ENCODE results near the gene SLC11A1. TPM values are rescaled to one million over a fixed set of nuclear protein-coding genes. Genes with fewer than 3 reads are reported as not detected.
A peak's percentile ranks its signal among the peaks of the same experiment; 100 is the strongest.

Gene SLC11A1
- polyA plus RNA-seq, 10 donors, result 0.29 to 1.6 (median 0.75) TPM

DNA sequence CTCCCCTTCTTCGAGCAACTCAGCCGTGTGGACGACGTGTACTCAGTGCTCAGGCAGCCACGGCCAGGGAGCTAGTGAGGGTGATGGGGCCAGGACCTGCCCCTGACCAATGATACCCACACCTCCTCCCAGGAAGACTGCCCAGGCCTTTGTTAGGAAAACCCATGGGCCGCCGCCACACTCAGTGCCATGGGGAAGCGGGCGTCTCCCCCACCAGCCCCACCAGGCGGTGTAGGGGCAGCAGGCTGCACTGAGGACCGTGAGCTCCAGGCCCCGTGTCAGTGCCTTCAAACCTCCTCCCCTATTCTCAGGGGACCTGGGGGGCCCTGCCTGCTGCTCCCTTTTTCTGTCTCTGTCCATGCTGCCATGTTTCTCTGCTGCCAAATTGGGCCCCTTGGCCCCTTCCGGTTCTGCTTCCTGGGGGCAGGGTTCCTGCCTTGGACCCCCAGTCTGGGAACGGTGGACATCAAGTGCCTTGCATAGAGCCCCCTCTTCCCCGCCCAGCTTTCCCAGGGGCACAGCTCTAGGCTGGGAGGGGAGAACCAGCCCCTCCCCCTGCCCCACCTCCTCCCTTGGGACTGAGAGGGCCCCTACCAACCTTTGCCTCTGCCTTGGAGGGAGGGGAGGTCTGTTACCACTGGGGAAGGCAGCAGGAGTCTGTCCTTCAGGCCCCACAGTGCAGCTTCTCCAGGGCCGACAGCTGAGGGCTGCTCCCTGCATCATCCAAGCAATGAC, 22.4 kb downstream of the SLC11A1 start:
- peak in 1 of 3 donors; percentile 26 for DNase-seq

DNA sequence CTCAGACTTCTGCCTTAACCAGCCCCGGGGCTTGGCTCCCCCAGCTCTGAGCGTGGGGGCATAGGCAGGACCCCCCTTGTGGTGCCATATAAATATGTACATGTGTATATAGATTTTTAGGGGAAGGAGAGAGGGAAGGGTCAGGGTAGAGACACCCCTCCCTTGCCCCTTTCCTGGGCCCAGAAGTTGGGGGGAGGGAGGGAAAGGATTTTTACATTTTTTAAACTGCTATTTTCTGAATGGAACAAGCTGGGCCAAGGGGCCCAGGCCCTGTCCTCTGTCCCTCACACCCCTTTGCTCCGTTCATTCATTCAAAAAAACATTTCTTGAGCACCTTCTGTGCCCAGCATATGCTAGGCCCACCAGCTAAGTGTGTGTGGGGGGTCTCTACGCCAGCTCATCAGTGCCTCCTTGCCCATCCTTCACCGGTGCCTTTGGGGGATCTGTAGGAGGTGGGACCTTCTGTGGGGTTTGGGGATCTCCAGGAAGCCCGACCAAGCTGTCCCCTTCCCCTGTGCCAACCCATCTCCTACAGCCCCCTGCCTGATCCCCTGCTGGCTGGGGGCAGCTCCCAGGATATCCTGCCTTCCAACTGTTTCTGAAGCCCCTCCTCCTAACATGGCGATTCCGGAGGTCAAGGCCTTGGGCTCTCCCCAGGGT, 23.1 kb downstream of the SLC11A1 start:
- peak in 1 of 3 donors; percentile 73 for DNase-seq

DNA sequence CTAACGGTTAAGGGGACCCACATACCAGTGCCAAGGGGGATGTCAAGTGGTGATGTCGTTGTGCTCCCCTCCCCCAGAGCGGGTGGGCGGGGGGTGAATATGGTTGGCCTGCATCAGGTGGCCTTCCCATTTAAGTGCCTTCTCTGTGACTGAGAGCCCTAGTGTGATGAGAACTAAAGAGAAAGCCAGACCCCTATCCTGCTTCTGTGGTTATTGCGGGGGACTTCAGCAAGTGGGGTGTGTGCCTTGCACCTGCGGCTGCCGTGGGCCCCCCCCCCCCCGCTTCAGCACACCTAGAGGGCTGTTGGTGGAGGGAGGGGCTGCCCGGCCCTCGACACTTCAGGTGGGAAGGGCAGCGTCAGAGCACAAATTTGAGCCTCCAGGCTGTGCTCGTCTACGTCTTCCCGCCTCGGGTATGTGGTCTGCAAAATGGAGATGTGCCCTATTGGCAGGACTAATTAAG, 23.7 kb downstream of the SLC11A1 start:
- DNase-seq, result no peak

DNA sequence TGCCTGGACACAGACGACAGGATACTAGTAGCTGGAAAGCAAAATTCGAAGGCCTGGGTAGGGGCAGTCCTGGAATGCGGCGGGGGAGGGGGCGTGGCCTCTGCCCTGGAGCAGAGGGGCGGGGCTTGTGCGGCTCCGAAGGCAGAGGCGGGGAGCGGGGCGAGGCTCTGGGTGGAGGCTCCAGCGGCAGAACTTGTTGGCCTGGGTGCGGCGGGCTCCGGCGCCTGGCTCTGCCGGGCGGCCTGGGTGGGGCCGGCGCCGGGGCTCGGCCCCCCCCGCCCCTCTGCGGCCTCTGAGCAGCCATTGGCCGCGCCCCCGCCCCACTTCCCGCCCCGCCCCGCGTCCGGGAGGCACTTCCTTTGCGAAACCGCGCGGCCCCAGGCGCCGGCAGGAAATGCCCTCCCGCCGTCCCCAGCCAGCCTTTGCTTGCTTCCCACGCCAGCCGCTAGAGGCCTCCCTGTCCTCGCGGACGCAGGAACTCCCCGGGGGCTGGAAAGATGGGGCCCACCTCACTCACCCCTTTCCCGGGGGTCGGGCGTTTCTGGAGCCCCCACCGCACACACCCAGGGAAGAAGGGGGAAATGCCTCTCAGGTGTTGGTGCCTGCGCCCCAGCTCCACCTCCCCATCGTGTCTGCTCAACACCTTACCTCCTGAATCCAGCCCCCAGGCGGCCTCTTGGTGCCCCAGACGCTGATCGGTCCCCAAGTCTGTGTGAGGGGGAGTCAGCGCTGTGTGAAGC, 24.3 kb downstream of the SLC11A1 start:
- DNase-seq, result peak; percentile 92 to 95 (median 94)

DNA sequence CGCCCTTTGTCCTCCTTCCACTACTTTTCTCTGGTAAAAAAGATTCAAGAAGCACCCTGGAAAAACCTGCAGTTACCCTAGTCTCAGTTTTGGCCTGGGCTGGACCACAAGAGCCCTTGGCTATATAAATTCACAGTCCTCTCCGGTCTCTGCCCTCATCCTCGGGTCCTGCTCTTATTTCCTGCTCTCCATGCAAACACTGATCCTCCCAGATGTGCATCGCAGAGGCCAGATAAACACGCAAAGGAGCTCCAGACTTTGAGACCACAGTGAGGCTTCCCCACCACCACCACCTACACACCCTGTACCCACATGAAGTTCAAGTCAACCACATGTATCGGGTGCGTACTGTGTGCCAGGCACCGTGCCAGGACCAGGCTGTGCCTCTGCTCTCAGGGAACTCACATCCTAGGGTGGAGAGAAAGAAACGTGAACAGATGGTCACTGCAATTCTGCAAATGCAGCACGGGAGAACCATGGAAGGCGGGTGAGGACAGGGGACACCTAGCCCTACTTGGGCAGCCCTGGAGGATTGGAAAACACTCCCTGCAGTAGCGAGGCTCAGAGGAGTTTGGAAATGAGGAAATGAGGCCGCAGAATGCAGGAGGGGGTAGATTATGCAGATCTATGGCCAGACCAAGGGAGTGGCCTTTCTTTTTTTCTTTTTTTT, 25.0 kb downstream of the SLC11A1 start:
- peak; percentile 59 to 88 (median 65) for DNase-seq

DNA sequence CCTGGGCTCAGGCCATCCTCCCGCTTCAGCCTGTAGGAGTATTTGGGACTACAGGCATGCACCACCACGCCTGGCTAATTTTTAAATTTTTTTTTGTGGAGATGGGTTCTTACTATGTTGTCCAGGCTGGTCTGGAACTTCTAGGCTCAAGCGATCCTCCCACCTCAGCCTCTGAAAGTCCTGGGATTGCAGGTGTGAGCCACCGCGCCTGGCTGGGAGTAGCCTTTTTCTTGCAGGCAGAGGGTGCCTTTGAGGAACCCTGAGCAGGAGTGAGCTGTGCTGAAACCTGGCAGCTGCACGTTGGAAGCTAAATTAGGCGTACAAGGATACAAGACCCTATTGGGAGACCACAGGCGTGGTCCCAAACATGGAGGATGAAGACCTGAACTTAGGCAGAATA, 25.6 kb downstream of the SLC11A1 start:
- peak in 1 of 3 donors; percentile 33 for DNase-seq

DNA sequence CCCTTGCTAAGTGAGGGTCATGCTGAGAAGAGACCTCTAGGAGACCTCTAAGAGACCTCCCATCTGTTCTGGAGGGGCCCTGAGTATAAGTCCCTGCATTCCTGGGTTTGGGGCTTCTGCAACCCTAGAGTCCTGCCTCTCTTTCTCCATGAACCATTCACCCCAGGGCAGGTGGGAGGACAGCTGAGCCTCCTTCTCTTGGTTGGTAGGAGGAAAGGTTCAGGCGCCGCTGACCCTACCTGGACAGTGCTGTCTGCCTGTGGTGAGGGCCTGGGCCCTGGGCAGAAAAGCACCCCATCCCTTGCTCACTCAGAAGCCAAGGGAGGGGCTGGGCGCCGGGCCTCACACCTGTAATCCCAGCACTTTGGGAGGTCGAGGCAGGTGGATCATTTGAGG, 36.2 kb downstream of the SLC11A1 start:
- no peak for DNase-seq

DNA sequence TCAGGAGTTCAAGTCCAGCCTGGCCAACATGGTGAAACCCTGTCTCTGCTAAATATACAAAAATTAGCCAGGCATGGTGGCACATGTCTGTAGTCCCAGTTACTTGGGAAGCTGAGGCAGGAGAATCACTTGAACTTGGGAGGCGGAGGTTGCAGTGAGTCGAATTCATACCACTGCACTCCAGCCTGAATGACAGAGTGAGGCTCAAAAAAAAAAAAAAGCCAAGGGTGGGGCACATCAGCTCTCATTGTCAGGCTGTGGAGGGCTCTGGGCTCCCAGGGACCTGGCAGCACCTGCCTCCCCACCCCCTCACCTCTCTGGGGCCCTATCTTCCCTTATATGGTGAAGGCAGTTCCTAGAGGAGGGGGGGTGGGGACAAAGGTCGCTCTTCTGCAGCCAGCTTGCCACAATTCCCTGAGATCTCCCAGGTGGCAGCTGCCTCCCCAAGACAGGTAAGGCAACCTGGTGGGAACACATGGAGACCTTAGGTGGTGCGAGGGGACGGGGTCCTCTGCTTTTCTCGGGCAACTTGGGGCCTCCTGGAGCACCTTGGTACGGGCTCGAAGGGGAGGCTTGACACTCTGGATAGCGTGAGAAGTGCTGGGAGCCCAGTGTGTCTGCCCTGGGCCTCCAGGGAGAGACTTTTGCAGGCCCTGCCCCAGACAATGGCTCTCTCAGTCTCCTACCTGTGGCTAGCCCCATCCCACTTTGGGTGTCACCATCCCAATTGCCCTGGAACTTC, 36.8 kb downstream of the SLC11A1 start, which contains the start of gene VIL1:
VIL1 (plus strand) TSS at position 407 of the 742 bp plus-strand sequence. CDS start 4,656 bp downstream, outside the sequence.
- DNase-seq, result no peak

DNA sequence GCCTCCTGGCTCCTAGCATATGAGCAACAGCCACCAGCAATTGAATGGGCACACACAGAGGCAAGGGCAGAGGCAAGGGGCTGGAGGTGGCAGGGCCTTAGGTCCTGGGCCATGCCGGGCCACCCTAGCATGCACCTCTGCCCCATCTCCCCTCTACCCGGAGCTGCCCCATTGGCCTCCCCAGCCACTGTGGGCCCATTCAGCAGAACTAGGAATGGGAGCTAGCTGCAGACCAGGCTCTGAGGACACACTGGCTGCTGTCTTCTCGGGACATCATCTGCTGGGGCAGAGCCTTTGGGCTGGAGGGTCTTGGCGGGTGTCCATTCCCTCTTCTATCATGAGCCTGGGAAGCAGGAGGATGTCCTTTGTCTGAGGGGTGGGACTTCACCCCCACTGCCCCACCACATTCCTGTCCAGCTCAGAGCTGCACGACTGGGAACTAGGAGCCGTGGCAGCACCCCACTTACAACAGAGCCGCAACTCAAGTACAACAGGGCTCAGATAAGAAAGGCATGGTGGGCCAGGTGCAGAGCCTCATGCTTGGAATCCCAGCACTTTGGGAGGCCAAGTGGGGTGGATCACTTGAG, 37.6 kb downstream of the SLC11A1 start:
- DNase-seq, result no peak

DNA sequence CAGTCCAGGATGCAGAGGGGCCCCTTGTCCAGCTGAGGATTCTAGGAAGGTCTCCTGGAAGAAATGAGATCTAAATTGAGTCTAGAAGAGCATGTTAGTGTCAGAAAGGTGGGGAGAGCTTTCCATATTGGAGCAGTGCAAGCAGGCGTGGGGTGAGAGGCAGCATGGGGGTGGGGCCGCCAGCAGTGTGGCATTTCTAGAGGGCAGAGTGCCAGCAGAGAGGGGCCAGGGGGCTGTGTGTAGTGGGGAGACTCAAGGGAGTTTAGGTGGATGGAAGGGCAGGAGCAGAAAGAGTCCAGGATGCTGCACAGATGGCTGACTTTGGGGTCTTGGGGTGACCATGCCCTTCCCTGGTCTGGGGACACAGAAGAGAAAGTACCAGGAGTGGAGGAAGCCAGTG, 39.0 kb downstream of the SLC11A1 start:
- DNase-seq, result no peak

DNA sequence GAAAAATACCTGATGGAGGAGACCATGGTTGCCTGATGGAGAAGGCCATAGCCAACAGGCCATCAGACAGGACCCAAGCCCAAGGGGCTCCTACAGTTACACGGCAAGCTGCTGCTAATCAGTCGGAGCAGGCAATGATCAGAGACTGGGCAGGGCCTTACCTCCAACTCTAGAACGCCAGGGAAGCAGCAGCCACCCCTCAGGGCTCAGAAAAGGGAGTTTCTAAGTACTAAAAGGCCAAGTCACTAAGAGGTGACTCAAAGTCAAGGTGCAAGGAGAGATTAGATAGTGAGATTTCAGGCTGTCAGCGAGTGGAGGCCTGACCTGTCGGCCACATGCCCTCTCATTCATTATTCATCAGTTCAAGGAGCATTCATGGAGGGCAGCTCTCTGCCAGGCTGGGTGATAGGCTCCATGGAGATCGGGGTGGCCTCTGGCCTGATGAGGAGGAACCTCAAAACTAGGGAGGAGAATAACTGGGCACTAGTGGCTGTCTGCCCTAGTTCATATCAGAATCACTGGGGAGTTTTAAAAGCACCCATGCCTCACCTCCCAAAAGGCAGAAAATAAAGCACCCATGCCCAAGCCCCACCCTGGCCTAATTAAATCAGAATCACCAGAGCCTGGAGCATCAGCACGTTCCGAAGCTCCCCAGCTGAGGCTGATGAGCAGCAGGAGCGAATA, 40.5 kb downstream of the SLC11A1 start:
- no peak for DNase-seq

DNA sequence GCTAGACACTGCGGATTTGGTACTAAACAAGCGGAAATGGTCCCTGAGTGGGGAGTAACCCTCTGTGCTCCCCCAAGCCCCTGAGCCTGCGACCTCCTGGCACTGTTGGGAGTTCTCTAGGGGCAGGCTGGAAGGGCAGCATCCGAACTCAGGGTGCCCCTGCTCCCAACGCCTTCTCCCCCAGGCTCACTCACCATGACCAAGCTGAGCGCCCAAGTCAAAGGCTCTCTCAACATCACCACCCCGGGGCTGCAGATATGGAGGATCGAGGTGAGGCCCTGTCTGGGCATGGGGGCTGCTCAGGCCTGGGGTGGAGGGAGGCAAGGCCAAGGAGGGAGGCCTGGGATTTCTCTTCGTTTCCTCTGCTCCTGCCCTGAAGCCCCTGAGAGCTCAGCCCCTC, 41.5 kb downstream of the SLC11A1 start:
- no peak for DNase-seq

DNA sequence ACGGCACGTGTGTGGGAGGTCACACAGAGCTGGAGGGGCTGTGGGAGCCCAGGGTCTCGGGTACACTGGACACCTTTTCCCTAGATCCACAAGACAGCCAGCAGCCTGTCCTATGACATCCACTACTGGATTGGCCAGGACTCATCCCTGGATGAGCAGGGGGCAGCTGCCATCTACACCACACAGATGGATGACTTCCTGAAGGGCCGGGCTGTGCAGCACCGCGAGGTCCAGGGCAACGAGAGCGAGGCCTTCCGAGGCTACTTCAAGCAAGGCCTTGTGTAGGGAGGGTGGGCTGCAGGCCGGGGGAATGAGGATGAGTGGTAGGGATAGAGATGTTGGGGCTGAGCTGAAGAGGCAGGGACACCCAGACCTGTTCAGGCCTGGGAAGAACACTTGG, 43.5 kb downstream of the SLC11A1 start:
- no peak for DNase-seq

DNA sequence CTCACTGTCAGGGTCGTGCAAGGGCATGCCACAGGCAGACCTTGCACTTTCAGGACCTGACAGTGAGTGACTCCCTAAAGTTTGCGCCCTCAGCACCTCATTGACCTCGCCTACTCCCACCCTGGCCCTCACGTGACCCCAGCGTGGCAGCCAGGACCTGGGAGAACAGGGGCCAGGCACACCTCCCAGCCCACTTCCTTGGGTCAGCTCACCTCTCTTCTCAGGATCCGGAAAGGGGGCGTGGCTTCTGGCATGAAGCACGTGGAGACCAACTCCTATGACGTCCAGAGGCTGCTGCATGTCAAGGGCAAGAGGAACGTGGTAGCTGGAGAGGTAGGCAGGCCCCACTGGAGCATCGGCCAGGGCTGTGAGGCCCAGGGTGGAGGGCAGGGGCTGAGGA, 45.7 kb downstream of the SLC11A1 start:
- no peak for DNase-seq

DNA sequence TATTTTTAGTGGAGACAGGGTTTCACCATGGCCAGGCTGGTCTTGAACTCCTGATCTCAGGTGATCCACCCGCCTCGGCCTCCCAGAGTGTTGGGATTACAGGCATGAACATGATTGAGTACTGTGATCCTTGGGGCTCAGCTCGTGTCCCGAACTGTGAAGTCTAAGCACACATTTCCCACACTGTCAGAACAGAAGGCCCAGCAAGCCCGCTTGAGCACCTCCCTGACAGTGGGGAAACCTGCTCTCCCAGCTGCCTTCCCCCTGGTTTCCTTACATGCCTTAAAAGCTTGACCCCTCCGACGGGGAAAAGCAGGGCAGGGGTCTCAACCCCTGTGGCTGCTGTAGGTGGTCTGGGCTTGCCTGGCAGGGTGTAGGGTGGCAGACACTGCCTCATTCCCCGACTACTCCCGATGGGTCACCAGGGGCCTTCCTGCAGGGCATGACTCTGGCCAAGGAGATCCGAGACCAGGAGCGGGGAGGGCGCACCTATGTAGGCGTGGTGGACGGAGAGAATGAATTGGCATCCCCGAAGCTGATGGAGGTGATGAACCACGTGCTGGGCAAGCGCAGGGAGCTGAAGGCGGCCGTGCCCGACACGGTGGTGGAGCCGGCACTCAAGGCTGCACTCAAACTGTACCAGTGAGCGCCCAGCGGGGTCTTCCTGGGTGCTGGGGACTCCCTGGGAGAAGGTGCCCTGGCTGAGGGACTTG, 46.9 kb downstream of the SLC11A1 start:
- no peak for DNase-seq

DNA sequence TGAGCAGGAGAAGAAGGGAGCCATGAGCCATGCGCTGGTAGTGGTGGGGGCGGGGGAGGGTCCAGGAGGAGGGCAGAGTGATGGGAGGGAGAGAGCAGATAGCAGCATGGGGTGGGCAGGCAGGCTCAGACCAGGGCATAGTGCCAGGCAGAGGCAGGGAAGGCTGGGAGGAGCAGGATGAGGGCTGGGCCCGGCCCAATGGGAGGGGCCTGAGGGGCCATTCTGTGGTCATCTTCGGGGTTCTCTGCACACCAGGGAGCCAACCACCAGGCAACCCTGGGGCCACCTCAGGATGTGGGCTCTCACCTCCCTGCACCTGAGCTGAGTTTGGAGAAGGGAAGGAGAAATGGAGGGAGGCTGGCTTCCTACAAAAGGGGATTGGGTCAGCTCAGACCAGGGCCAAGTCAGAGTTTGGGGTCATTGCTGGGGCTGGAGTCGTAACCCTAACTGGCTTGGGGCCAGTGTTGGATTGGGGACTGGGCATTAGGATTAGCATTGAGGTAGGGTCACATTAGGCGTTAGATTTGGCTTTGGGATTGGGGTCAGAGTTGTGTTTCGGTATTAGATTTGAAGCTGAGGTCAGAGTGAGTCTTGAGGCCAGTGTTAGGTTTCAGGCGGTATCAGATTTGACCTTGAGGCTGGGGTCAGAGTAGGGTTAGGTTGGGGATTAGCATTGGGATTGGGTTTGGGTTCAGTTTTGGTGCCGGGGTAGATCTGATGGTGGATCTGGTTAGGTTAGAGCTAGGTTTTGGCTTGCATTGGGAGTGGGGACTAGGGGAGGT, 48.0 kb downstream of the SLC11A1 start:
- no peak for DNase-seq

DNA sequence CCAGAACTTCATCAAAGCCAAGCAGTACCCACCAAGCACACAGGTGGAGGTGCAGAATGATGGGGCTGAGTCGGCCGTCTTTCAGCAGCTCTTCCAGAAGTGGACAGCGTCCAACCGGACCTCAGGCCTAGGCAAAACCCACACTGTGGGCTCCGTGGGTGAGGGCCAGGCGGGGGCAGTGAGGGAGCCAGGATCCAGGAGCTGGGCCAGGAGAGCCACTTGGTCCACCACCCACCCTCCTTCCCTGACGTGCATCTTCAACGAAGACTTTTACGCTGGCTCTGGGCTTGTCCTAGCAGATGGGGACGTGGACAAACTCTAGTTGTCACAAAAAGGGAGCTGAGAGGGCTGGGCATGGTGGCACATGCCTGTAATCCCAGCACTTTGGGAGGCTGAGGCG, 48.6 kb downstream of the SLC11A1 start:
- DNase-seq, result no peak

DNA sequence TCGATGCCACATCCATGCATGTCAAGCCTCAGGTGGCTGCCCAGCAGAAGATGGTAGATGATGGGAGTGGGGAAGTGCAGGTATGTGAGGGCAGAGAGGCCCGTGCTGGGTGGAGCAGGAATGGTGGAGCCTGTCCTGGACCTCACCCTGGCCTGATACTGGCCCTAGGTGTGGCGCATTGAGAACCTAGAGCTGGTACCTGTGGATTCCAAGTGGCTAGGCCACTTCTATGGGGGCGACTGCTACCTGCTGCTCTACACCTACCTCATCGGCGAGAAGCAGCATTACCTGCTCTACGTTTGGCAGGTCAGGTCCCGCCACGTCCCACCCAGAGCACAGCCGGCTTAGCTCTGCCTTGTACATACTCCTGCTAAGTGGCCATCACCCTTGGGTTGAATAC, 49.8 kb downstream of the SLC11A1 start:
- DNase-seq, result no peak
